GM19240 (cell line): ENCODE results near the gene RETSAT.

Source experiments
- DNase-seq: peaks from one replicate; pipeline ENCODE4 v3.0.0; 2011; ENCODE audit warnings: low spot score; ENCODE audit not compliant: insufficient read length

RETSAT gene

GRCh38 chr2:85308896-85309555 is 45.3 kb downstream of the RETSAT start:
- DNase-seq = no peak

- DNase-seq = no peak
These were observed 46.1 kb downstream of the RETSAT start for GRCh38 chr2:85308201-85308600.

DNA sequence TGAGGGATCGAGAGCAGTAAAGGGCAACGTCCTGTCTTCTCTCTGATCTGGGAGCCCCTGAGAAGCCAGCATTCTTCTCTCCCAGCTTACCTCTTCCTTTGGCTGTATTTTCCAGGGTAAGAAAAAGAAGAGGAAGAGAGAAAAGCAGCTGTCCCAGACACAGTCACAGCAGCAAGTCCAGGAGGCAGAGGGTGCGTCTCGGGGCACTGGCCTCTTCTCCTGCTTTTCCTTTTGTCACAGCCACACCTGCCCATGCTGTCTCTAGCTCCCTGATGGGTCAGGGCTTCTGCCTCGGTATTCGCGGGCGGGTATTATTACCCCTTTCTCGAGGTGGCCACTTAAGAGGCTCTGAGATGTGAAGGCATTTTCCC is 46.8 kb downstream of the RETSAT start:
- DNase-seq = no peak

DNA sequence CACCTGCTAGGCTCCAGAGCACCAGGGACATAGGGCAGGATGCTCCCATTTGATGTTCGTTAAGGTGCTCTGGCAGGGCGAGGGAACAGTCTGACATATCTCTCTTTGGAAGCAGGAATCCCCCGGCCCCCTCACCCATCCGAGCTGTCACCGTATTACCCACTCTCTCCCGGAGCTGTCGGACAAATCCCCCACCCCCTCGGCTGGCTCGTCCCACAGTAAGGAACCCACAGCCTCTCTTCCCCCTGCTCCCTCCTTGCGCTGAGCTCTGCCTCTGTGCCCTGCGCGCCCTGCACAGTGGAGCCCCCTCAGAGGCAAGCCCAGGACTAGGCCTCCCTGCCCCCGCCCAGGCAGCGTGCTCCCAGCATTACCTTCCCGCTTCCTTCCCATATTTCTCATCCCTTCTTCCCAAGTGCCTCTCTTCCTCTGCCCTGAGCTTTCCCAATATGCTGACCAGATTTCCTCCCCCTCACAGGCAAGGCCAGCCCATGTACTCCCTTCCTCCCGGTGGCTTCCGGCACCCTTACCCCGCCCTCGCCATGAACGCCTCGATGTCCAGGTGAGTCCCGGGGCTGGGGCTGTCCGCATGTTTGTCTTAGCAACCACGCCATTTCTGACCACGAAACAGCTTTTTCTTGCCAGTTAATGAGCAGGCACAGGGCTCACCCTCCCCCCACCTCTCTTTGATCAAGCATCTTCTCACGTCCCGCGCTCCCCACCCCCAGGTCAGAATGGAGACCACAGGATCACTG is 50.4 kb downstream of the RETSAT start:
- no peak for DNase-seq

DNA sequence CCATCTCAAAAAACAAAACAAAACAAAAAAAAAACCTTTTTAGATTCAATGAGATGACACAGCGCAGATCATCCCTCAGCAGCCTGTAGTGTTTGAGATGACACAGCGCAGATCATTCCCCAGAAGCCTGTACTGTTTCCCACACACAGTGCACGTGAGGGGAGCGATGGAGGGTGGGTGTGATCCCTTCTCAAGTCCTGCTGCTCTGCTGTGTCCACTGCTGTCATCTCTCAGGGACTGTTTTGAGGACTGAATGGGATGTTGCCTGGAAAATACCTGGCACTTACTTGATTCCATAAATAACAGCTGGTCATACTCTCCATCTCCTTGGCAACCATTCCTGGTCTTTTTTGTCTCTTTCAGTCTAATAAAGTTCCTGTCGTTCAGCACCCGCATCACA is 52.2 kb downstream of the RETSAT start:
- no peak for DNase-seq
